ENCODE data around the gene WNT10A.
A peak's percentile ranks its signal among the peaks of the same experiment; 100 is the strongest.
"Not testable (repeated sequence)": the region's sequence is repeated elsewhere in the genome, so short reads cannot be mapped to it uniquely, and the experiment has no call there.

WNT10A gene

DNA sequence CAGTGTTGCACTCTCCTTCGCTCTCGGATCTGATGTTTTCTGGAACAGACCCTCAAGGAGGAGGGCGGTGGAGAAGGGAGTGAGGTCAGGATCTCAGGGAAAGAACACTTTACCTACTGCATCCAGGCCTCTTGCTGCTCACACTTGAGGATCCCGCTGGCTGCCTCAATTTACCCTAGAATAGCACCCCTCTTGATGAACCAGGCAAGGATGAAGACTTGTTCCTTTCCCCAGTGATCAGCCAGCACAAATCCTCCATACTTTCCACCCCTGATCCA lies 14.2 kb downstream of the WNT10A start:
- DNase-seq, result peak; percentile 10

DNA sequence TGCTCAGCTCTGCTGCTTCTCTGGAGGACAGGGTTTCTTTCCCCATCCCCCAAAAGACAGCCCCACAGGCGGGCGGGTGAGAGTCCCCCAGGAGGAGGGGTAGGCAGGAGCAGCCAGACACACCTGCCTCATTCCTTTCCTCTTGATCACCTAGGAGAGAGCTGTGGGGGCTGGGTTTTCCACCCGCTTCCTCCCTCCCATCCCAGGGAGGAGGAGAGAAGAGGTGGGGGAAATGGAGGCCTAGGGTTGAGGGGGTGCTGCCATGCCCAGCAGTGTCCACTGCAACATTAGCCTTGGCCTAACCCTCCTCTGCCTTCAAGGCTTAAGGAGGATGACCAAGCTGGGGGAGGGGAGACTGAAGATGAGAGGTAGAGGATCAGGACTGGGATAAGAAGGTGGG lies 14.7 kb downstream of the WNT10A start:
- peak; percentile 28 for DNase-seq

DNA sequence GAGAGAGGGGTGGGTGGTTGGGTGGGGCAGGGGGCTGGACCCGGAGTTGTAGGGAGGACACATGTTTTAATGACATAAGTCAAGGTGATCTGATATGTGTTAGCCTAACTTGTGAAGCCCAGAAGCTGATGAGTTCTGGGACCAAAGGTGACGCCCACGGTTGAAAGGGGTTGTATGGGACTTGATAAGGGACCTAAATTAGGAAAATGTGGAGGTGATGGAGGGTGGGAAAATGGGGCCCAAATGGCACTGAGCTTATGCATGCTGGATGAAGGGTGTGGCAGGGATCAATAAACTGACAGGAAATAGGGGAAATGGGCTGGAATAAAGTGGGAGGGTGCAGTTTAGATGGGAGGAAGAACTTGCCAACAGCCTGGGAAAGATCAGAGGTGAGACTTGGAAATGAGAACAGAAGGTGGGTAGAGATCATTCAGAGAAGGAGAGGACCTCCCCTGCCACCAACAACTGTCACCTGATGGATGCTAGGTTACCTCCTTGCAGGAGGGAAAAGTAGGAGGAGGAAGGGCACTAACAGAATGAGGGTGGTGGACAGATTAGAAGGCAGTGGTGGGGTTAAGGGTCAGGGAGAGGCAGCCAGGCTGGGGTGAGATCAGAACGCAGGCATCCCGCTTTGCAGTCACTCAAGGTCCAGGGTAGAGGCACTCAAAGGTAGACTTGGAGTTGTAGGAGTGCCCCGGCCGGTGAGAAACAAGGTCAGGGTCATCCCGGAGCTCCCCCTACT lies 15.3 kb downstream of the WNT10A start:
- peak; percentile 16 for DNase-seq

DNA sequence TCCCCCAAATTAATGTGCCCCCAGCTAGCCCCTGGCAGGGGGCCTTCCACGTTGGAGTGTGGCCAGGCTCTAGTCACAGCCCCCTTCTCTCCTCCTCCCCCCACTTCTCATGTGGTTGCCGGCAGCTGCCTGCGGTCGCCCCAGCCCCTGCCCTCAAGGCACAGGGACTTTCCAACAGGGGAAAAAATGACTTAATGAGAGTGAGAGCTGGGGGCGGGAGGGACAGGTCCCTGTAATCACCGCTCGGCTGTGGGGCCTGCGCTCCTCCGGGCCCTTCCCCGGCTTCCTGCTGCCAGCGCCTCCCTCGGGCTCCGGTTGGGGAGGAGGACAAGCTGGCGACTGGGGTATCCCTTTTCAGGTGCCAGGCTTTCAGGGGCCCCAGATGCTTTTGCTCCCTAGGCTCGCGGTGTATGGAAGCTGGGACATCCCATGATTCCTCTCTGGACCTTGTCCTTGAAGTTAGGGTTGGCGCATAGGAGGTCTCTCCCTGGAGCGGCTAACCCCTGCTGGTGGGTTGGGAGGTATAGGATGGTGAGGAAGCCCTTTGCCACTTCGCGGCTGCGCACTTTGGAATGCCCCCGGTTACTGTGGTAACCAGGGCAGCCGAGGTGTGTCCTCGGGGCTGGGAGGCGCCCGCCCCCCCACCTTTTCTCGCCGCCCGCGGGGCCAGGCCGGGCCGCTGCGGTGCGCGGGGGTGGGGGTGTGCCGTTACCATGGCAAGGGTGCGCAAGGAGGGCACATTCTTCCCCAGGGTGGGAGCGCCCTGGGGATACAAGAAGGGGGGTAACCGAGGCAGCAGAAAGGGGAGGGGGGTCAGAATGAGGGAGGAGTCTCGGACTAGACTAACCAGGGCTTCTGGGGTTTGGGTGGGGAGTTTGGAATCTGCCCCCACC lies 16.1 kb downstream of the WNT10A start:
- peak; percentile 67 for DNase-seq

DNA sequence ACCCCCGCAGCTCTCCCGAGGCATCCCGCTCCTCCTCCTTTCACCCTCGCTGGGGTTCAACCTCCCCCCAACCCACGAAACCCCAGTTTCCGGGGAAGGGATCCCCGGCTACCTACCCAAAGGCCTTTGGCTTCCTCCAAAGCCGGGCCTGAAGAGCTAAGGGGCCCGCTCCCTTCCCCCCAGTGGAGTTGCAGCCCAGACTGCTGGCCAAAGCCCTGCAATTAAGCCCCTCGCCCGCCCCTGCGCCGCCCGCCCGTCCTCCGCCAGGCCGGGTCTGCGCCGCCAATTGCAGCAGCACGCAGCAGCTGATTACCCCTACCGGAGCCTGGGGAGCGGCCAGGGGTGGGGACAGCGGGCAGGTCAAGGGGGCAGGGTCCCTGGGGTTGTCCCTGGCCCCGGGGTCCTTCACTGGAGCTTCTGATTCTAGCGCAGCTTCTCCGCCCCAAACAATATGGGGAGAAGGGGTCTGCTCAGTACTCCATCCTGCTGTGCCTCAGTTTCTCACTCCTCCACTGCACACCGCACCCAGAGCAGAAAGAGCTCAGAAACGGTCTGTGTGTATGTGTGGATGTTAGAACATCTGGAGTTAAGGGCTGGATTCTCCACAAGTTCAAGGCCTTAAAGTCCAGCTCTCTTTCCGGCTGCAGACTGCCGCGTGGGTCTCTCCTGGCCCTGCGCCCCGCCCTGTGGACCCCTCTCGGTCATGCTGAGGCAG lies 16.9 kb downstream of the WNT10A start:
- DNase-seq, result peak; percentile 45

DNA sequence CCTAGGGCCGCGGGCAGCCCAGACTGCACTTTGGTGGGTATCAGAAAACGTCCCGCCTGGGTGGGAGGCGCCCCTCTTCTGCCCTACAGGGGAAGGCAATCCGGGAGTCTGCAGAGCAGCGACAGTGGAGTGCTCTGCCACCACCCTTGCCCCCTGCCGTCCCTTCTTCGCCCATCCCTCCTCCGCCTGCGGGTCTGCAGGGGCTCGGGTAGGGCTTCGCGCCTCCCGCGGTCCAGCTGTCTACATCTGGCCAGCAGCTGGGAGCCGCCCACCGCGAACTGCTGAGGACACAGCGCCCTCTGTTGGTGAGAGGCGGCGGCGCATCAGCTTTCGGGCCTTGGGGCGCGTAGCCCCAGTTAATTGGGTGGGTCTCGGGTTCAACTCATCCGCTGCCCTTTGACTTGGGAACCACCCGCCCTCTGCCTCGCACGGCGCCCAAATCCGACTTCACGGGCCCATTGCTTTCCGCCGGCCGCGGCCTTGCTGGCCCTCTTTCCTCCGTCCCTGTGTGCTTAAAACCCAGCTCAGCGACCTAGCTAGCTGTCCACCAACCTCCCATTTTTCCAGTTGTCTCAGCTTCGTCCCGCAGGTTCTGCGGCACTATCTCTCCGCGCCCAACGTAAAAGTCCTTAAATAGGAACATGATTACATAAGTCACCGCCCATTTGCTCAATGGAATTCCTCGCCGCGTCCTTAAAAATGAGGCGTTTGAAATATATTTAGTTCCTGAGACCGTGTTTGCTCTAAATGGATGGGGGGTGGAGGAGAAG lies 17.6 kb downstream of the WNT10A start:
- DNase-seq, result peak; percentile 86

DNA sequence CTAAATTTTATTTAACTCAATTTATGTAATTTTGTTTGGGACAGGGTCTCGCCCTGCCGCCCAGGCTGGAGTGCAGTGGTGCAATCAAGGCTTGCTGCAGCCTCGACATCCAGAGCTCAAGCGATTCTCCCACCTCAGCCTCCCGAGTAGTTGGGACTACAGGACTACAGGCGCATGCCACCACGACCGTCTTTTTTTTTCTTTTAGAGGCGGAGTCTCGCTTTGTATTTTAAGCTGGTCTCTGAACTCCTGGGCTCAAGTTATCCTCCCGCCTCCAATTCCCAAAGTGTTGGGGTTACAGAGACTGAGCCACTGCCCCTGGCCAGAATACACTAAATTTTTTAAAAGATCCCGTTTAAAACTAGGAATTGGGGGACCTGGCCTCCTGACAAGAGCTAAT lies 18.5 kb downstream of the WNT10A start:
- DNase-seq, result peak; percentile 2

DNA sequence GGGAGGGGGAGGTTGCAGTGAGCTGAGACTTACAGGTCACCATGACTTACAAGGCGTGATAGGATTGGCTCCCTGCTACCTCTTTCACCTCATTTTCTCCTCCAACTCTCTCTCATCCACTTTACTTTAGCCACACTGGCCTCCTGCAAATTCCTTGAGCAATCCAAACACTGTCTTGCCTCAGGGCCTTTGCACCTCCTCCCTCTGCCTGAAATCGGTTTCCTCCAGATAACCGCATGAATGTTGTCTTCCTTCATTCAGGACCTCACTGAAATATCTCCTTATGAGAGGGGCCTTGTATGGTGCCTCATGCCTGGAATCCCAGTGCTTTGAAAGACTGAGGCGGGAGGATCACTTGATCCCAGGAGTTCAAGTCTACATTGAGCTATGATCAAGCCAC lies 21.8 kb downstream of the WNT10A start:
- no peak for DNase-seq

DNA sequence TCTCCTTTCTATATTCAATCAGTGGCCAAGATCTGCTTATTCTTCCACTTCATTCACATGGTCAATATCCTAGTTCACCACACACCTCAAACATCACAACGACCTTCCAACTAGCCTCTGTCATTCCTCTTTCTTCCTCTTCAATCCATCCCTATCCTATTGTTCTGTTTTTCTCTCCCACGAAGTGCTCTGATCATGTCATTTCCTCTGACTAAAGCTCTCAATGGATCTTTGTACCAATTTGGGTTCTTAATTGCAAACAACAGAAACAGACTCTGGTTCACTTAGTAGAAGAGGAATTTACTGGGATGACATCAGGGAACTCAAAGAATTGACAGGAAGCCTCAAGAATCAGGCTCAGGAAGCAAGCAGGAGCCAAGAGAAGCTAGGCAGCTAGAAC lies 23.5 kb downstream of the WNT10A start:
- no peak for DNase-seq

DNA sequence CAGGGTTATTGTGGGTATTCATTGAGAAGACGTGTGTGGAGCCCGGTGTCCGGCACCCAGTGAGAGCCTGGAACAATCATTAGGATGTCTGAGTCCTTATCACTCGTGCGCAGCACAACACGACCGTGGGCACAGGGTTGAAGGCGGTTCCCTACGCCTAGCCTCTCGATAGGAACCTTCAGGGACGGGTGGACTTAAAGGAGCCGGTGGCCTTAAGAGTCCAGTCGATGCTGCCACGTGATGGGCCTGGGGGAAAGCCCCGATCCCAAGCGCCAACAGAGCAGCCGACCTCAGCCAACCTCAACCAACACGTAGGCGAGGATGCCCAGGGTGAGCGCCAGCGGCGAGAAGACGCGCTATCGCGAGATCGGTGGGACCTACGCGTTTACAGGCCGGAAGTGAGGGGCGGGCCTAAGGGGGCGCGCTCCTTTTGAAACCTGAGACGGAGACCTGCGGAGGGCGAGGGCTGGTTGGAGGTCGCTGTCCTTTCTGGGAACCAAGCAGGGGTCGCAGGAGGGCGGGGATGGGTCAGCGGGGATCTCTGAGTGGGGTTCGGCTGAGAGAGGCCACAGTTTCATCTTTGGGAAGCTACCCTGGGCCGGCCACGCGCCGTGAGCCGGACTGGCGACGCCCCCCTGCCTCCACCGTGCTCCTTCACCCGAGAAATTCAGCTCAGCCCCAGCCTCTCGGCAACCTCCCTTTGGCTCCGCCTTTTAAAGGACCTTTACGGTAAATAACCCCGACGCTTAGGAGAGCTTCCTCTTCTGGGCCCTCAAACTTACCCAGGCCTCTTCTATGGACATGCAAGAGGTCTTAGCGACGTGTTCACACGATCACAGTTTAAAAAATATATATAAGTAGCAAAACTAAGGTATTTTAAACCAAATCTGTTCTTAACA lies 28.3 kb downstream of the WNT10A start:
- DNase-seq, result peak; percentile 98

DNA sequence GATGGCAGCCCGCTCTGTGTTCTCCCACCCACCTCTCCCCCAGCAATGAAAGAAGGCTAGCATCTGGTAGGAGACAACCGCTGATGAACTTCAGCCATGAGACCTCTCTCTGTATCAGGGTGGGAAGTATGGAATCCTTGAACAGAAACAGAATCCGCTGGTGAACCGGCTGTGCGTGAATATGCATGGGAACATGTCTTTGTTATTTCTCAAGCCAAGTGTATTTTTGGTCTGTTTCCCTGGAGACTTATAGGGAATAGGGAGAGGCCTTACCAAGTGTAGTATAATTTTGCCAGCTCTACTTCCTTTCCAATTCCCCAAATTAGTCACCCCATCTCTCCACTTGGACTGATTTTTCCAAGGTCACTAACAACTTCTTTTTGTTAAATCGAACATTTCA lies 30.1 kb downstream of the WNT10A start:
- DNase-seq, result no peak

DNA sequence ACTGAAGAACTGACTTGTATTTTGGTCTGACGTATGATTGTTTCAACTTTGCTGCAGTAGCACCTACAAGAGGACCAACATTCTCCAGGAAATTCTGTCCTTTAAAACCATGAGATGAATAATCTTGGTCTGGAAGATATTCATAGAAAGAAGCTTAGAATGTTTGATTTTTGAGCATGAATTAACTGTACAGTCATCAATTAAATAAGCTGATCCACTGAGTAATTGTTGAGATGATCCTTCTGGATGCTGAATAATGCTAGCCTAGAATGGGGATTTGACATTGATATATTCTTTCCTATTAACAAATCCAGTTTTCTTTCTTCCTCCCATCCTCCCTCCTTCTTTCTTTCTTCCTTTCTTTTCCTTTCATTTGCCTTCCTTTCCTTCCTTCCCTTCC lies 39.9 kb downstream of the WNT10A start:
- no peak for DNase-seq

DNA sequence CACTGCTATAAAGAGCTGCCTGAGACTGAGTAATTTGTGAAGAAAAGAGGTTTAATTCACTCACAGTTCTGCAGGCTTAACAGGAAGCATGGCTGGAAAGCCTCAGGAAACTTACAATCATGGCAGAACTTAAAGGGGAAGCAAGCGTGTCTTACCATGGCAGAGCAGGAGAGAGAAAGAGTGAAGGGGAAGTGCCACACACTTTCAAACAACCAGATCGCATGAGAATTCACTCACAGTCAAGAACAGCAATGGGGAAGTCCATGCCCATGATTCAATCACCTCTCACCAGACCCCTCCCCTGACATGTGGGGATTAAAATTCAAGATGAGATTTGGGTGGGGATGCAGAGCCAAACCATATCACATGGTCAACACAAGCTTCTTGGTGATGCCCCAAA lies 44.1 kb downstream of the WNT10A start:
- DNase-seq, result no peak

DNA sequence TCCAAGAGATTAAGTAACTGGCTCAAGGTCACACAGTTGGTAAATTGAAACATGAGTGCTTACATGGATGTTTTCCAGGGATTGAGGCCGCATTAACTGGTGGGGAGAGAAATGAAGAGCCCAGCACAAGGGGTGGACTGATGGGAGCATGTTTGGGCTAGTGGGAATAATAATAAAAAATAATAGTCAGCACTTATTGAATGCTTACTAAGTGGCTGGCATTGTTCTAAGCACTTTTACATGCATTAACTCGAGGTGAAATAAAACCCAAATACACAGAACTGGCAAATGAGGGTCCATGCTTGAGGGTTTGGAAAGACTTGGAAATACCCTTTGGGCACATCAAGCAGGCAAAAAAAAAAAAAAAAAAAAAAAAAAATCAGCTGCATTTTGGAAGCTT lies 44.8 kb downstream of the WNT10A start:
- no peak for DNase-seq

DNA sequence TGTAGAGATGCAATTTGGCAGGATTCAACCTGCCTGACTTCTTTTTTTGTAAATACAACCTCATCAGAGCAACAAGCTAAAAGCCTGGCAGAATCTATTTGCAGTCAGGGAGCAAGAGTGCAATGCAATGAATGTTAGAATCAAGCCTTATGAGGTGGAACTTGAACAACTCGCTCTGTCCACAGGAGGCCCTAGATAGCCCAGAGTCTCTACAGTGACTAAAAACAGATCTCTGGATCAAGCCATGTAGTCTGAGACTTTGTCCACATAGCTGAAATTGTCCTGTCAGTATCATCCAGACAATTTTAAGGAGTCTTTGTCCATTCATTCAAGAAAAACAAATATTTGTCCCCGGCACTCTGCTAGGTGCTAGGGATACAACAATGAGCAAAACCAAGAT lies 46.8 kb downstream of the WNT10A start:
- DNase-seq, result no peak

DNA sequence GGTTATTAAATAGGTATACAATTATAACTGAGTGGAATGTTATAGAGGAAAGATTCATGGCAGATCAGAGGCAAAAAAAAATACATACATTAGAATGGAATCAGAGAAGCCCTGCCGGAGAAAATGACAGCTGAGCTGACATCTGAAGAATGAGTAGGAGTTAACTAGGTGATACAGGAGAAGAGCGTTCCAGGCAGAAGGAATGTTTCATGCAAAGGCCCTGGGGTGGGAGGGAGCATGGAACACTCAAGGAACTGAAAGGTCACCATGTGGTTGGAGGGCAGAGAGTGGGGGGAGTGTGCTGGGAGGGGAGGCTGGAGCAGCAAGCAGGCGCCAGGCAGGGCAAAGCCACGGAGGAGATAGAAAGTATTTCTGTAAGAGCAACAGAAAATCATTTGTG lies 47.2 kb downstream of the WNT10A start:
- DNase-seq, result no peak

DNA sequence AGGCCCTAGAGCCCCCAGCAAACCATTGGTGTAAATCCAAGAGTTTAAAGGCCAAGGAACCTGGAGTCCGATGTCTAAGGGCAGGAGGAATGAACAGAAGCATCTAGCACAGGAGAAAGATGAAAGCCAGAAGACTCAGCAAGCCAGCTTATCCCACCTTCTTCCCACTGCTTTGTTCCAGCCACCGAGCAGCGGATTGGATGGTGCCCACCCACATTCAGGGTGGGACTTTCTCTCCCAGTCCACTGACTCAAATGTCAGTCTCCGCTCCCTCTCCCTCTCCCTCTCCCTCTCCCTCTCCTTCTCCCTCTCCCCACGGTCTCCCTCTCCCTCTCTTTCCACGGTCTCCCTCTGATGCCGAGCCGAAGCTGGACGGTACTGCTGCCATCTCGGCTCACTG lies 49.8 kb downstream of the WNT10A start:
- not testable (repeated sequence) for DNase-seq

DNA sequence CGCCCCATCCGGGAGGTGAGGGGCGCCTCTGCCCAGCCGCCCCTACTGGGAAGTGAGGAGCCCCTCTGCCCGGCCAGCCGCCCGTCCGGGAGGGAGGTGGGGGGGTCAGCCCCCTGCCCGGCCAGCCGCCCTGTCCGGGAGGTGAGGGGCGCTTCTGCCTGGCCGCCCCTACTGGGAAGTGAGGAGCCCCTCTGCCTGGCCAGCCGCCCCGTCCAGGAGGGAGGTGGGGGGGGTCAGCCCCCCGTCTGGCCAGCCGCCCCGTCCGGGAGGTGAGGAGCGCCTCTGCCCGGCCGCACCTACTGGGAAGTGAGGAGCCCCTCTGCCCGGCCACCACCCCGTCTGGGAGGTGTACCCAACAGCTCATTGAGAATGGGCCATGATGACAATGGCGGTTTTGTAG lies 51.1 kb downstream of the WNT10A start:
- not testable (repeated sequence) for DNase-seq

All from eye (tissue), 1 donor.